Activated B cell treated with CpG ODN at 0.5 μM for 24 hours (primary cell): ENCODE measurements around the gene KMT2A. TPM values are rescaled to one million over a fixed set of nuclear protein-coding genes. Genes with fewer than 3 reads are reported as not detected.
A peak's percentile ranks its signal among the peaks of the same experiment; 100 is the strongest.
"Not testable (repeated sequence)": the region's sequence is repeated elsewhere in the genome, so short reads cannot be mapped to it uniquely, and the experiment has no call there.

Experiments used
- ATAC-seq: fragments of 200-7000 bp; cut with Tn5 transposase; one replicate; pipeline ENCODE4 v1.10.0; 2021; ENCODE audit warnings: low read depth, mild to moderate bottlenecking, moderate library complexity
- CTCF ChIA-PET: fragments of 350-600 bp; sonication (Branson Sonifier 250); formaldehyde crosslinking; loops from one replicate; lab custom pipeline; 2021; ENCODE audit warnings: antibody characterized with exemption; lab: Charles Lee
- POLR2A ChIA-PET: fragments of 350-600 bp; sonication (Branson Sonifier 250); formaldehyde crosslinking; loops from one replicate; lab custom pipeline; 2021; ENCODE audit warnings: antibody characterized with exemption; lab: Charles Lee
- DNase-seq: peaks from one replicate; pipeline ENCODE4 v3.0.0; 2022
- H3K27ac Mint-ChIP-seq: one replicate; pipeline ENCODE4 v1.8.0; 2020; ENCODE audit warnings: mixed read lengths
- H3K27me3 Mint-ChIP-seq: one replicate; pipeline ENCODE4 v1.8.0; 2021; ENCODE audit warnings: mixed read lengths
- H3K36me3 Mint-ChIP-seq: one replicate; pipeline ENCODE4 v1.8.0; 2021; ENCODE audit warnings: low read depth, mixed read lengths
- H3K4me1 Mint-ChIP-seq: one replicate; pipeline ENCODE4 v1.8.0; 2021; ENCODE audit warnings: mixed read lengths
- H3K4me3 Mint-ChIP-seq: one replicate; pipeline ENCODE4 v1.8.0; 2020; ENCODE audit warnings: mild to moderate bottlenecking, mixed read lengths
- H3K9me3 Mint-ChIP-seq: one replicate; pipeline ENCODE4 v1.8.0; 2020; ENCODE audit warnings: mixed read lengths
- CTCF ChIP-seq: fragments of 200-600 bp; IDR thresholded peaks from one replicate; pipeline ENCODE4 v1.8.0; 2022; ENCODE audit warnings: antibody characterized with exemption, mild to moderate bottlenecking
- intact Hi-C: fragments of 100-400 bp; cut with micrococcal nuclease; formaldehyde crosslinking; loops from one replicate; pipeline ENCODE4 v1.15.1; 2024
- total RNA-seq: library from RNA; stranded (reverse); gene quantifications from 2 replicates; pipeline ENCODE4 v1.2.3, GENCODE V29; 2022

Gene KMT2A
- total RNA-seq, 1 donor from 2014 or later: 117 TPM

- no peak overlapping the region for H3K4me3 Mint-ChIP-seq
- no peaks in the 10 kb centered on the region for H3K27me3 Mint-ChIP-seq
- no peaks in the 10 kb centered on the region for H3K4me1 Mint-ChIP-seq
- no peak for DNase-seq
- no peak for TF ChIP-seq CTCF
- POLR2A ChIA-PET: no interaction called here
- CTCF ChIA-PET: no interaction called here
- intact Hi-C loops: no loop called here
- no peak for ATAC-seq
- peaks cover 47% of the 10 kb centered on the region for H3K36me3 Mint-ChIP-seq
- H3K27ac Mint-ChIP-seq: no peak overlapping the region
- H3K9me3 Mint-ChIP-seq: no peaks in the 10 kb centered on the region
These were observed 116.0 kb downstream of the KMT2A start for GRCh38 chr11:118552341-118552740.

GRCh38 chr11:118560806-118561205, 124.5 kb downstream of the KMT2A start:
- ATAC-seq (no peak), DNase-seq (no peak)
- Mint-ChIP-seq H3K36me3 (peaks cover 32% of the 10 kb centered on the region), H3K9me3 (no peaks in the 10 kb centered on the region), H3K4me1 (peaks cover 7% of the 10 kb centered on the region), H3K4me3 (no peak overlapping the region), H3K27ac (no peak overlapping the region), H3K27me3 (no peaks in the 10 kb centered on the region)
- TF ChIP-seq CTCF: no peak
- CTCF ChIA-PET: no interaction called here
- POLR2A ChIA-PET: no interaction called here
- intact Hi-C loops: no loop called here

- CTCF ChIA-PET: no interaction called here
- intact Hi-C loops: loop anchor here (5.0 kb wide), 2 partner anchors 368 to 418 kb away; no protein-coding TSS in a partner anchor
- no peak for DNase-seq
These were observed 128.8 kb downstream of the KMT2A start for GRCh38 chr11:118565051-118565450.

GRCh38 chr11:118569670-118570069, 133.4 kb downstream of the KMT2A start:
- Mint-ChIP-seq H3K27ac (no peak overlapping the region), H3K27me3 (no peaks in the 10 kb centered on the region), H3K9me3 (no peaks in the 10 kb centered on the region), H3K4me1 (peaks cover 35% of the 10 kb centered on the region), H3K36me3 (peaks cover 21% of the 10 kb centered on the region), H3K4me3 (no peak overlapping the region)
- intact Hi-C loops: loop anchor here (5.0 kb wide), 3 partner anchors 132 to 422 kb away; partner anchors contain the start of gene KMT2A
- ATAC-seq: no peak
- ChIA-PET CTCF (no interaction called here), POLR2A (interaction anchor here (0.6 kb wide), 1 partner anchor 428 kb away, joined by 3 read pairs; no protein-coding TSS in a partner anchor)
- TF ChIP-seq CTCF: no peak
- no peak for DNase-seq

More at GRCh38 chr11:118565051-118565450, 128.8 kb downstream of the KMT2A start:
- Mint-ChIP-seq H3K36me3 (peaks cover 10% of the 10 kb centered on the region), H3K4me3 (peak overlapping the region; percentile 68), H3K9me3 (no peaks in the 10 kb centered on the region), H3K27ac (peak overlapping the region; percentile 20), H3K27me3 (no peaks in the 10 kb centered on the region), H3K4me1 (peaks cover 10% of the 10 kb centered on the region)
- POLR2A ChIA-PET: no interaction called here
- ATAC-seq: no peak
- TF ChIP-seq CTCF: no peak

- ChIA-PET CTCF (no interaction called here), POLR2A (no interaction called here)
- ATAC-seq: no peak
- no peaks in the 10 kb centered on the region for H3K9me3 Mint-ChIP-seq
- intact Hi-C loops: loop anchor here (5.0 kb wide), 1 partner anchor 133 kb away; the partner anchor contains the start of gene KMT2A
- H3K27ac Mint-ChIP-seq: peak overlapping the region; percentile 18
- H3K4me3 Mint-ChIP-seq: no peak overlapping the region
- no peaks in the 10 kb centered on the region for H3K27me3 Mint-ChIP-seq
- peaks cover 40% of the 10 kb centered on the region for H3K4me1 Mint-ChIP-seq
- no peak for TF ChIP-seq CTCF
- H3K36me3 Mint-ChIP-seq: peaks cover 21% of the 10 kb centered on the region
- no peak for DNase-seq
These were observed 134.5 kb downstream of the KMT2A start for GRCh38 chr11:118570787-118571186.

- POLR2A ChIA-PET: interaction anchor here (0.6 to 1.5 kb wide), 12 partner anchors 16 to 755 kb away, joined by 3 to 8 read pairs (median 4); partner anchors contain the start of genes HMBS, KMT2A, PHLDB1 and TMEM25
- H3K4me1 Mint-ChIP-seq: peaks cover 44% of the 10 kb centered on the region
- peak; percentile 23 for DNase-seq
- CTCF ChIA-PET, ATAC-seq, H3K27me3 Mint-ChIP-seq, H3K9me3 Mint-ChIP-seq: not testable (repeated sequence)
- intact Hi-C loops: loop anchor here (1.0 to 5.0 kb wide), 5 partner anchors 39 to 427 kb away; partner anchors contain the start of genes ATP5MG, CENATAC, KMT2A and UBE4A
- H3K36me3 Mint-ChIP-seq: peaks cover 20% of the 10 kb centered on the region
- H3K4me3 Mint-ChIP-seq: peak overlapping the region; percentile 93
- H3K27ac Mint-ChIP-seq: peak overlapping the region; percentile 86
These were observed 135.4 kb downstream of the KMT2A start for GRCh38 chr11:118571701-118572060.
